ES-I3 (cell line): ENCODE data around the gene CHRNA5.

Source experiments
- H3K36me3 ChIP-seq: 2 replicates; pipeline ENCODE4 v1.6.1; 2013; ENCODE audit warnings: mild to moderate bottlenecking, low read length, control low read depth, moderate library complexity; ENCODE audit not compliant: insufficient read depth
- H3K4me1 ChIP-seq: 2 replicates; pipeline ENCODE4 v1.6.1; 2013; ENCODE audit warnings: mild to moderate bottlenecking, control low read depth, low read length; ENCODE audit not compliant: insufficient read depth
- H3K9ac ChIP-seq: 2 replicates; pipeline ENCODE4 v1.6.1; 2013; ENCODE audit warnings: low read depth, mild to moderate bottlenecking, low read length, moderate library complexity
- H3K9me3 ChIP-seq: 2 replicates; pipeline ENCODE4 v1.6.1; 2013; ENCODE audit warnings: mild to moderate bottlenecking, low read length, moderate library complexity; ENCODE audit not compliant: control insufficient read depth, insufficient read depth

The CHRNA5 gene

DNA sequence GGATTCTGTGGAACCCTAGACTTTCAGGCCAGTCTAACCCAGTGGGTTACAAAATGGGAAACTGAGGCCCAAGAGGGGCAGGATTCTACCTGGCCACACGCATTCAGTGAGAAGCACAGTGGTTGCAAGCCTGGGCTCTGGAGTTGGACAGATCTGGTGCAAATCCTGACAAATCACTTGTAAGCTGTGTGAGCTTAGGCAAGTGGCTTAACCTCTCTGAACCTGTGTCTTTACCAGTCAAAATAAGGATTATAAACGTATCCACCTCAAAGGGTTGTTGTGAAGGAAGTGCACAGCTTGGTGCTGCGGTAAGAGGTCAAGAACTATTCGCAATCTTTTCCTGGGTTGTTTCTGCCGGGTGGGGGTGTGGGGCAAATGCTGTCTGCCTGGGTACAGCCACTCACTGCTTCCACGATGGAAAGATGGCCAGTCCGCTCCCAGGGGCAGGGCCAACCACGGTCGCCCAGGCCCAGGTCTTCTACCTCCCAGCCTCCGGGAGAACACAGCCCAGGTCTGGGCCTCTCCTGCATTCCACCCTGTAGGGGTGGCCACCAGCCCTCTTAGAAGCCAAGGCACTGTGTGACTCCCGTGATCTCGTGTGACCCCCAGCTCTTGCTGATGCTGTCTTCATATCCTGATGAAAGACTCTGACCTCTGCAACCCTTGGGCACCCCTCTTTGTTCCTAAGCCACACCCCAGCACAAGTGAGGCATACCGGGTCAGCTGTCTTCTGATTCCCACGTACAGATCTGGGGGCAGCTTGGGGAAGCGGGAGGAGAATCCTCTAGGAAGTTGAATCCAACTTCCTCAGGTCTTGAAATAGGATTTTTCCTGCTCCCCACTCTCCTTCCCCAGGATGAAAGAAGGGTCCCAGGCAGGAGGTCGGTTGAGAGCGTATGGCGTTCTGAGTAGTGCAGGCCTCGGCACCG, 54.0 kb downstream of the CHRNA5 start:
- Histone ChIP-seq H3K9me3 (no peaks in the 10 kb centered on the region), H3K9ac (peak overlapping the region; percentile 82), H3K4me1 (peaks cover 8% of the 10 kb centered on the region; the same call in 1 of the 2 replicates), H3K36me3 (no peaks in the 10 kb centered on the region)

DNA sequence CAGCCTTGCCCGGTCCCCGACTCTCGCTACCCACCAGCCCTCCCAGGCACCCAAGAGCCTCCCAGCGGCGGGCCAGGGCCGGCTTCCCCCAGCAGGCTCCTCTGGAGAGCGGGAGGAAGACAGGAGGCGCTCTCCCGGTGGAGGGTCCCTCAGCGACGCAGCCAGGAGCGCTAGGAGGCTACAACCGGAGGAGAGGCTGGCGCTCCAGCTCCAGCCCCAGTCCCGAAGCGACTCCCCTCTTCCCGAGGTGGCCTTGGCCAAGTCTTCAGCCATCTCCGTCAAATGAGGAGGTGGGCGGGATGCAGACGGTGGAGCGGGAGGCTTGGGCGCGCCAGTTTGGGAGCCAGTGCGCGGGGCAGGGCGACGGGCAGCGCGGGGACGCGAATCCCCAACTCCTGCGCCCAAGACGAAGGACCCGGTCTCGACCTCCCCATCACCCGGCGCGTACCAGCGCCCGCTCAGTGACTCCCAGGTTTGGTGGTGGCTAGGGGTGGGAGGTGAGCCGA, 54.8 kb downstream of the CHRNA5 start:
- H3K9ac ChIP-seq, result peak overlapping the region; percentile 82
- H3K36me3 ChIP-seq, result no peaks in the 10 kb centered on the region
- H3K4me1 ChIP-seq, result peaks cover 8% of the 10 kb centered on the region; the same call in 1 of the 2 replicates
- H3K9me3 ChIP-seq, result no peaks in the 10 kb centered on the region

DNA sequence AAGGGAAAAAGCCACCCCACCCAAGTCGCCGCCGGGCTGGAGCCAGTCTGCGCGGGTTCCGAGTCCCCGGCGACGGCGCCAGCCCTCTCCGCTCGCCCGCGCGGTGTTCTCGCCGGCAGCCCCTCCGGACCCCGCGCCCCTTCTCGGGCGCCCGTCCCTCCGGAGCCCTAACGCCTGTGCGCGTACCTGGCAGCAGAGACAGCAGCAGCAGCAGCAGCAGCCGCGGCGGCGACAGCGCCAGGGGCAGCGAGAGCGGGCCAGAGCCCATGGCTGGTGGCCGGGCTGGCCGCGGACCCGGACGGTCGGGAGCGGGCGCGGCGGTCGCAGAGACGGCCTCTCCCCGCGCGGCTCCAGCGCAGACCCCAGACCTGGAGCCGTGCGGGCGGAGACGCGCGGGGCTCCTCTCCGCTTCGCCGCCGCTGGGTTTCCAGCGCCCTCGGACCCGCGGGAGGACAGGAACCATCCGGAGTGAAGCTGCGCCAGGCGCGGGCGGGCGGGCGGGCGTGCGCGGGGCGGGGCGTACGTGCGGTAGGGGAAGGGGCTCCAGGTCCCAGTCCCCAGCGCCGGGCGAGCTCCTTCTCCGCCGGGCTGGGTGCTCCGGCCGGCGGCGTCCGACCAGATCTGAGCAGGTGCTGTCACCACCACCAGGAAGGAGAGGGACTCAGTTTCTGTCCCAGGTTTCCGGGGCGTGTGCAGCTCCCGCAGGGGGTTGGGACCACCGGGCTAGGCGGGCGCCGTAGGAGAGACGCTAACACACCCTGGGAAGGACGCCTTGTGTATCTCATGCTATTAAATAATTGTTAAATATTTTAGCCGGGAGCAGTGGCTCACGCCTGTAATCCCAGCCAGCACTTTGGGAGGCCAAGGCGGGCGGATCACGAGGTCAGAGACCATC, 55.5 kb downstream of the CHRNA5 start, which contains the start of gene CHRNA3:
TSS of gene CHRNA3 (minus strand) at position 470 of the 895 bp plus-strand sequence. CDS start at position 268, 202 bp downstream.
- peaks cover 8% of the 10 kb centered on the region; the same call in 1 of the 2 replicates for H3K4me1 ChIP-seq
- H3K36me3 ChIP-seq, result no peaks in the 10 kb centered on the region
- H3K9ac ChIP-seq, result peak within 1 kb of the TSS; percentile 82
- H3K9me3 ChIP-seq, result no peaks in the 10 kb centered on the region

DNA sequence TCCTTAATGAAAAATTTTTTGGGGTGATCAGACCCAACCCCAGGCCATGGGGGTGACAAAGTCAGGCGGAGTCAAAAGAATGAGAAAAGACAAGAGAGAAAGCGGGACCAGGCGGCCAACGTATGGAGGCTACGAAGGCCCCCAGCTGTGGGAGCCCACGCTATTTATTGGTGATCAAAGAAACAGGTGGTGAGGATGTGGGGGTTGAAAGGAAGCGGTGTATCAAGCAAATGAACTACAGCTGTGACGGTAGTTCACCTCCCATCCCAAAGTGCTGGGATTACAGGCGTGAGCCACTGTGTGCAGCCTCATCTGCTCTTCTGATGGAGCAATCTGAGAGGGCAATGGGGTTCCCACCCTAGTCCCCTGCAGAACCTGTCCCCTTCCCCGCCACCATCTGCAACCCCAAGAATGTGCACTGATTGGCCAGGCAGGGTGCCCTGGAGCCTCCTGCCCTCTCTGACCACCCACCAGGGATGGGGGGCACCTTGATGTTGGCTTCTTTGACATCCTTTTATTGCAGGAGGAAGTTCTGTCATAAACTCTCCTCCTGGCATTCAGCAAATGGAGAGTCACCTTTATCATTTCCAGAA, 56.6 kb downstream of the CHRNA5 start:
- H3K9me3 ChIP-seq, result no peaks in the 10 kb centered on the region
- no peak overlapping the region for H3K9ac ChIP-seq
- peaks cover 8% of the 10 kb centered on the region; the same call in 1 of the 2 replicates for H3K4me1 ChIP-seq
- H3K36me3 ChIP-seq, result no peaks in the 10 kb centered on the region

DNA sequence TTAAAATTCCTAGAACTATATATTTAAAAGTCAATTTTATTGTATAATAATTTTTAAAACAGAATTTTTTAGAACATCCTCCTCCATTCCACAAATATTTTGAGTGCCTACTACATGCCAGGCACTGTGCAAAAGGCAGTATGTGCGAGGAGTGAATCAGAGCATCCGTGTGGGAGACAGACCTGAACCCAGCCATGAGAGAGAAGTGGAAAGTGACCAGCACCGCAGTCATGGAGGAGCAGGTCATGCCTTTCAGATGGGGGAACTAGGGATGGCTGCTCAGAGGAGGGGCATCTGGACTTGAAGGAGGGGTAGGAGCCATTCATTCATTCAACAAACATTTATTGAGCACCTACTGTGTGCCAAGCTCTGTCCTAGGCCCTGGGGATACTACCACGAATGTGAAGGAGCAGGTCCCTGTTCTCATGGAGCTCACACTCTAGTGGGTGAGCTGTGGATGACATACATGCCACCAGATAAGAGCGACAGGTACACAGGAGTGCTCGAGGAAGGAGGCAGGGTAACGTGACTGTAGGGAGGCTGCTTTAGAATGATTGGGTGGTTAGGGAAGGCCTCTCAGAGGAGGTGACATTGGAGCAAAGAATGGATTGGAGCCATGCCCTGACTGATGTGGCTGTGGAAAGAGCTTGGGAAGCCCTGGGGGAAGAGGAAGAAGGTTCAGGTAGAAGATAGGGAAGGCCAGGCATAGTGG, 58.6 kb downstream of the CHRNA5 start:
- no peak overlapping the region for H3K9ac ChIP-seq
- H3K4me1 ChIP-seq, result peaks cover 5% of the 10 kb centered on the region; the same call in 1 of the 2 replicates
- H3K36me3 ChIP-seq, result no peaks in the 10 kb centered on the region
- no peaks in the 10 kb centered on the region for H3K9me3 ChIP-seq

DNA sequence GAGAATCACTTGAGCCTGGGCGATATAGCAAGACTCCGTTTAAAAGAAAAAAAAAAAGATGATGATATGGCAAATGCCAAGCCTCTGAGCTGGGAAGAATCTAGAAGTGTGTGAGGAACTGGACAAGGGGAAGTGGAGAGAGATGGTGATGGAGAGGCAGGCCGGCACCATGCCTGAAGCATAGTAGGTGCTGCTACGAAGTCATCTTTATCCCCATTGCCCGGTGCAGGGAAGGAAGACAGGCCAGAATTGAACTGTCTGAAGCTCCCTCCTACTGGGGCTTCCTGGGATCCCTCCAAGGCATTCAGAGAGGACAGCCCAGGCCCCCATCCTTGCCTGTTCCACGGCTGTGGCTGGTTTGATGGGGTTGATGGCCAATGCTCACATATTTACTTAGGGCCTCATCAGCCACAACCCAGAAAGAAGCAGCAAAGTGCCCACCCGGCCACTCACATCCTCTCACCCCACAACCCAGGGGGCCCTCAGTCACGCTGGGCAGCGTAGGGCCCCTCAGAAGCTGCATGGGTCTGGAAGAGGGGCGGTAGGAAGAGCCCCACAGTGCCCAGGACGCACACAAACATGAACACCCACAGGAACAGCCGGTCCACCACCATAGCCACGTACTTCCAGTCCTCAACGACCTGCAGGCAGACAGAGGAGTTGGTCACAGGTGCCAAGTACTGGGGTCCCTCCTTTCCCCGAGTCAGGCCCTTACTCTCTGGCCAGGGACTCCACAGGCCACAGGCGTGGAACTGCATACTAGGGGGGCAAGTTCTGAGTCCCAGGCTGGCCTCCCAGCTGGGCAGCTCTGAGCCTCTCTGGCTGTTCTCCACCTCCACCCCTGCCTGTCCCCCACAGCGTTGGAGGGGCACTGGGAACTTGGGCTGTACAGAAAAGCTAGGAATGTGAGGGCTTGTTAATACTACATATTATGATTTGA, 59.6 kb downstream of the CHRNA5 start:
- Histone ChIP-seq H3K36me3 (no peaks in the 10 kb centered on the region), H3K9ac (no peak overlapping the region), H3K9me3 (no peaks in the 10 kb centered on the region), H3K4me1 (no peaks in the 10 kb centered on the region)

DNA sequence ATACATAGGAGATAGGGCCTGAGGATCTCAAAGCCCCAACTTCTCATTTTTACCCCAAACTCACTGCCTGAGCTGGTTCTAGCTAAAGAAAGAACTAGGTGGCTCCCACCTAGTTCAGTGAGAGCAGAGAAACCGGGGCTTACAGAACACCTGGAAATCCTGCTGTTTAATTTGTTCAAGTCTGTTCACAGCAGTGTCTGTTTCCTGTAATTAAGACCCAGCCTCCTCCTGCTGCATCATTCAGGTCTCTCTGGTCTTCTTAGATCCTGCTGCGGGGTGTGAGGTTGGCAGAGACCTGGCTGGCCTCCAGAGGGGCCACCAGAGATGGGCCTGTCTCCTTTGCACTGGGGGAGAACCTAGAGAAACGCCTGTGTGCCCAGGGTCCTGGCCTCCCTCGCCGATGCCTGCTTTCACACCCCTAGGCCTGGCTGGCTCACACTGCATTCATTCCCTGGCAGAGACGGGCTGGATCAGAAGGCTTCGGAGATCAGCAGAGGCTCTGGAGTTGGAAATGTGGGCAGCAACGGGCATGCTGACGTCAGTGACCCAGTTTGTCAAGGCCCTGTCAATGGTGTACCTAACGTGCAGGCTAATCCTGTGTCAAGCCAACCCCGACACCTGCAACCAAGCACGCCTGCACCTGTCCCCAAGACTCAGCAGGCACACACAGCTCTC, 60.4 kb downstream of the CHRNA5 start:
- Histone ChIP-seq H3K9me3 (no peaks in the 10 kb centered on the region), H3K9ac (no peak overlapping the region), H3K36me3 (no peaks in the 10 kb centered on the region), H3K4me1 (no peaks in the 10 kb centered on the region)

DNA sequence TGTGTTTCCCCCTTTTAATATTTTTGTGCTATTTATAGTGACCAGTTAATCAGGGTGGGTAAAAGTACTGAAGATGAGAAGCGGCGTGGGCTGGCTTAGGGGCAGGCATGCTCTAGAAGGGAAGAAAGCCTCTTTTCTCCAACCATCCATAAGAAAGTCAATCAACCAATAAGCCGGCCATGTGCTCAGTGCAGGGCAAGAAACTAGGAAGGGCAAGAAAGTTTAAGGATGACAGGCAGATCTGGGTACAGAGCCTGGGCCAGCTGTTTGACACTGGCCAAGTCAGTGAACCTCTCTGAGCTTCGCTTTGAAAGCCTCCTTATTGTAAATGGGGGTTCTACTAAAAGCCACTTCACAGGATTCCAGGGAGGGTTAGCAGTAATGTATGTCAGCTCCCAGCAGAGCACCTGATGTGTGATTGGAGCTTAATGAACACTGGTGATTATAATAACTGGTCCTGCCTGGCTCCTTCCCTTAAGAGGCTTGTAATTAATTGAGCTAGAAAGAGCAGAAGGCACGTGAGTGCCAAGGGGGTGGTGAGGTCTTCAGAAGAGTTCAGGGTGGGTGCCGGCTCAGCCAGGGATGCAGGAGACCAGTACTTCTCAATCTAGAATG, 61.2 kb downstream of the CHRNA5 start:
- H3K9ac ChIP-seq, result no peak overlapping the region
- no peaks in the 10 kb centered on the region for H3K4me1 ChIP-seq
- no peaks in the 10 kb centered on the region for H3K36me3 ChIP-seq
- no peaks in the 10 kb centered on the region for H3K9me3 ChIP-seq

DNA sequence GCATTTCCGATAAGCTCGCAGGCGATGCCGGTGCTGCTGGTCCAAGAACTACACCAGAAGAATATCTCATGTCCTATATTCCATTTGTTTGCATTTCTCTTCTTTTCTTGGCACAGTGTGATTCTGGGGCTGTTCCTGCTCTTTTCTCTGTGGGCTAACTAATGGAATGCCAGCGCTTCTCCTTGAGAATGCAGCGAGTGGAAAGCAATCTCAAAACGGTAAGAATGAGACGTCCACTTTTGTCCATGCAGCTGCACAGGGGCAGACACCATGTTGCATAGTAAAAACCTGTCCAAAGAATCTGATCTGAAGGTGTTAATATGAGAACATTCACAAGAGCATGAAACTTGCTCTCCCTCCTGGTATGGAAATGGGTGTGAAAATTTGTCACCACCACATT, 62.0 kb downstream of the CHRNA5 start:
- H3K36me3 ChIP-seq, result no peaks in the 10 kb centered on the region
- no peaks in the 10 kb centered on the region for H3K4me1 ChIP-seq
- H3K9me3 ChIP-seq, result no peaks in the 10 kb centered on the region
- no peak overlapping the region for H3K9ac ChIP-seq

DNA sequence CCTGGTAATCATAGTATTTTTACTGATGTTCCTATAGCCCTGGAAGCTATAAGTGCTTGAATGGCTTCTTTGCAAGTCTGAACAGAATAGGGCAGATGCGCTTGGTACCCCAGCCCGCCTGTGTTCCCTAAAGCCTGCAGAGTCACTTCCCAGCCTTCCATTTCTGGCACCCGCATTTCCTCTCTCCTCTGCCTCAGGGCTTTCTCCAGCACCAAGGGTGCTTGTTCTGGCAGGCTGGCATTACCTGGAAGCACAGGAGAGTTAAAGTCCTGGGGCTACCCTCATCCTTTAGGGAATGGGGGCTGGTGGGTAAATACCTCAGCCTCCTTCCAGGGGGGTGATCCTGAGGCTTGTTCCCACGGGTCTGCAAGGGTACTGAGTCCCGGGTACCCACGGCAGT, 62.9 kb downstream of the CHRNA5 start:
- Histone ChIP-seq H3K9ac (no peak overlapping the region), H3K4me1 (no peaks in the 10 kb centered on the region), H3K36me3 (no peaks in the 10 kb centered on the region), H3K9me3 (peaks cover under 1% of the 10 kb centered on the region; the same call in 1 of the 2 replicates)

DNA sequence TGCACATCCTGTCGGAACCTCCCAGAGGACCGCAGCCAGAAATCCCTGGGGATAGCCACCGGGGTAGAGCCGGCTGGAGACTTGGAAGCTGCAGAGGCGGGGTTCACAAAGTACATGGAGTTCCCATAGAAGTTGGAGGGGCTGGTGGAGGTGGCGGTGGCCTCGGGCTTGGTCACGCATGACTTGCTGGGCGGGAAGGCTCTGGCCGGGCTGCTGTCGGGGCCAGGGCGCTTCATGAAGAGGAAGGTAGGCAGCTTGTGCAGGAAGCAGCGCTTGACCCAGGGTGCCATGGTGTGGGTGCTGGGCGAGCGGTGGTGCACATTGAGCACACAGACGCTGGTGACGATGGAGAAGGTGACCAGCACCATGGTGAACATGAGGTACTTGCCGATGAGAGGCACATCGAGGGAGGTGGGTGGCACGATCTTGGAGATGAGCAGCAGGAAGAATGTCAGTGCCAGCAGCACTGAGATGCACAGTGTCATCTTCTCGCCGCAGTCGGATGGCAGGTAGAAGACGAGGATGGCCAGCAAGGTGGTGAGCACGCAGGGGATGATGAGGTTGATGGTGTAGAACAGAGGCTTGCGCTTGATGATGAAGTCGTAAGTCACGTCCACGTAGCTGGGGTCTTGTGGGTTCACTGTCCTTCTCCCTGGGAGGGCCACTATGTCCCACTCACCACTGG, 63.9 kb downstream of the CHRNA5 start:
- no peak overlapping the region for H3K9ac ChIP-seq
- H3K9me3 ChIP-seq, result peaks cover 2% of the 10 kb centered on the region; the same call in 1 of the 2 replicates
- no peaks in the 10 kb centered on the region for H3K4me1 ChIP-seq
- H3K36me3 ChIP-seq, result no peaks in the 10 kb centered on the region

DNA sequence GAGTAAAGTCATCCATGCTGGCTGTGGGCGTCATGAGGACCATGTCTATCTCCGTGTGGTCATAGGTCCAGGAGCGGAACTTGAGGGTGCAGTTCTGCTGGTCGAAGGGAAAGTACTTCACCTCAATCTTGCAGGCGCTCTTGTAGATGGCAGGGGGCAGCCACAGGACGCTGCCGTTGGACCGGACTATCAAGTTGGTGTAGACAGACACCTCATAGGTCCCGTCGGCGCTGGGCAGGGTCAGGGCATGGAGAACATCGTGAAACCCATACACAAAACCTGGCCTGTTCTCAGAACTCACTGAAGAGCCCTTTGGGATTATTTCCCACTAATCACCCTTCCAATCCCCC, 64.4 kb downstream of the CHRNA5 start:
- no peaks in the 10 kb centered on the region for H3K4me1 ChIP-seq
- no peak overlapping the region for H3K9ac ChIP-seq
- peaks cover 2% of the 10 kb centered on the region; the same call in 1 of the 2 replicates for H3K9me3 ChIP-seq
- H3K36me3 ChIP-seq, result no peaks in the 10 kb centered on the region
